ENCODE results near the gene CGNL1. TPM values are rescaled to one million over a fixed set of nuclear protein-coding genes. Genes with fewer than 3 reads are reported as not detected.

The CGNL1 gene
- total RNA-seq, 1 donor from 2014 or later = 4.0 TPM

- no peak for DNase-seq (ENCODE audit: low read depth)
These were observed 119.4 kb downstream of the CGNL1 start for GRCh38 chr15:57495554-57496165.

GRCh38 chr15:57496594-57496945 is 120.3 kb downstream of the CGNL1 start:
- DNase-seq (ENCODE audit: low read depth) = no peak

DNA sequence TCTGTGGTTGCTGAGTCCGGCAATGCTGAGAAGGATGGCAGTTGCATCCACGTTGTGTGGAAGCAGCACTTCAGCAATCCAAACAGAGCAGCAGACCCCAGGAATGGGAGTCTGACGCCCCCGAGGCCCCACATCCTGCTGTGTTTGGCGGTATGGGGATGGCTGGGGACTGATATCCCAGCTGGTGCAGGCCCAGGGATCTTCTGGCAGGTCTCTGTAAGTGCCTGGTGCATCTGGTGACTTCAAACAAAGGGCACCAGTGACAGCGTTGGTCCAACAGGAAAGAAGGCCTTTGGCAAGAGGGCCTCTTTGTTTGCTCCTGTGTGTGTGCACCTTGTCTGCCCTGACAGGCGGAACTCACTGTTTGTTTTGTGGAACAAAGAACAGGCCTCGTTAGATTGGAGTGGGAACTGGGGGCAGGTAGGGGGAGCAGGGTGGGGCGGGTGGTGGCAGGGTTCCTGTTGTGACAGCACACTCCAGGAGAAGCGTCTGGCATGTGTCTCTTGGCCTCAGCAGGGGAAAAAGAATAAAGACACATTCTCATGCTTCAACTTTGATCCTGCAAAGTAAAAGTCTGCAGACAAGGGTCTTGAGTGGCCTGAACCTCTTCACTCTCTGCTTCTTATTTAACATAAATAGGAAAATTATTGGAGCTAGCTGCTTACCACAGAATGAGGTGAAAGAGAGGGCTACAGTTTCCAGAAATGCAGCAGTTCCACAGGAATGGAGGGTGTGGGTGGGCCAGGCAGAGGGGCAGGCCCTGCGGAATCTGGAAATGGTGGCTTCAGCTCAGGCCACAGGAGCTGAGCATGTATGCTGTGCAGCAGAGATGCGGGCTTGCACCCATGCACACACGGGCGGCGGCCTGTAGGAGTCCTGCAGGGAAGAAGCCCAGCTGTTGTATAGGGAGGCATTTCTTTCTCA is 120.9 kb downstream of the CGNL1 start:
- DNase-seq (ENCODE audit: low read depth) = no peak

GRCh38 chr15:57500256-57500655 is 124.0 kb downstream of the CGNL1 start:
- DNase-seq (ENCODE audit: low read depth) = no peak

DNA sequence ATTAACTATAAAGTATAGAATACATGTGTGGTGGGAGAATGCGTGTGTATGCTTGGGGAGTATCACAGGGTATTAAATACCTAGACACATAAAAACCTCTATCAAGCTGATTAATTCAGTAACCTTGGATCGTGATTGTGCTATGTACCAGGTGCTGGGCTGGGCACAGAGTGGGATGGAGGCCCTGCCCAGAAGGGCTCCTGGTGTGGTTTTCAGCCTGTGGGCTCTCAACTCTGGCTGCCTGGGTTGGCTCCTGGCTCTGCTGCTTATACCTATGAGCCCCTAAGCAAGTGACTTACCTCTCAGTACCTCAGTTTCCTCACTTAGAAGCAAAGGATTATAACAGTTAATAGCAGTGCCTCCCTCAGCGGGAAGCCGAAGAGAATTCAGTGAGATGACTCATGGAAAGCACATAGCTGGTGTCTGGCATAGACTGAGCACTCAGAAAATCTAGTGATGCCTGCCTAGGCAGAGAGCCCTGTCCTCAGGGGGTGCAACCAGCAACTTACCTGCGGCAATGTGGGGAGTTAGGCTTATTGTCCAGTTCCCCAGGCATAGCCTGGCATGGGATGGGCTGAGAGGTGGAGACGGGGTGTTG is 124.8 kb downstream of the CGNL1 start:
- peak; percentile 40 for DNase-seq (ENCODE audit: low read depth)

- no peak for DNase-seq (ENCODE audit: low read depth)
These were observed 125.8 kb downstream of the CGNL1 start for GRCh38 chr15:57502116-57502515.

DNA sequence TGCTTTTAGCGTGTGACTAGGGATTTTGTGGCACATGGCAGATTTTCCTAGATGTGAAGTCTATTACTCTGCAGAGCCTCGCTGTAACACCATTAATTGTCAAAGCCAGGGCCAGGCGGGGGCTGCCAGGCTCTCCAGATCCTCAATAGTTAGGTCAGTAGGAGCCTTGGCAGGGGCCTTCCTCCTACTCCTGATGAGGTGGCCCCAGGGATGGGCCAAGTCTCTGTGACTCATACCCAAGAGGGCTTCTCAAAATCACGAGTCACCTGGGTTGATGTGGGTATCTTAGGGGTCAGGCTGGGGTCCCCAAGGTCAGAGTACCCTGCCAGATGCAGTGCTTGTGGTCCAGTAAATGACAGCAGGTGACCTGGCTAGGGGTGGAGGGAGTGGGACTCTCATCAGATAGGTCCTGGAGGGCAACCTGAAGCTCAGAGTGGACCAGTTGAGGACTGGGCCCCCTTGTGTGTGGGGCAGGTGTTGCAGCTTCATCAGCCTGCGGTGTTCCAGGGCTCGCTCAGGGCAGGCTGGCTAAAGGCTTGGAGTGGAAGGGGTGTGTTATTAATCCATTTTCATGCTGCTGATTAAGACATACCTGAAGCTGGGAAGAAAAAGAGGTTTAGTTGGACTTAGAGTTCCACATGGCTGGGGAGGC is 126.9 kb downstream of the CGNL1 start:
- no peak for DNase-seq (ENCODE audit: low read depth)

- DNase-seq (ENCODE audit: low read depth) = no peak
These were observed 127.8 kb downstream of the CGNL1 start for GRCh38 chr15:57503911-57504598.

DNA sequence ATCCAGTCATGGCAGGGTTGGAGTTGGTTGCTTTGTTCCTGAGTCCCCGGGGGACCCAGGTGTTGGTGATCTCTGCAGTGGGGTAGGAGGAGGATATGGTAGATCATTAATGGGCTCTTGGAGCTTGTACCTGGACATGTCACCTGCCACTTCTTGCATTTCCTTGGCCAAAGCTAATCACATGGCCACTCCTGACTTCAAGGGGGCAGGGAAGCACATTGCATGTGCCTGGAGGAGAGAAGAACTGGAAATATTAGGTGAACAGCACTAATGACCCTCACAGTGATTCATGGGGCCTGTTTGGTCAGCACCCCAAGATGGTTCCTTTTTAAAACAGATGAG is 128.3 kb downstream of the CGNL1 start:
- DNase-seq (ENCODE audit: low read depth) = no peak

GRCh38 chr15:57505056-57505715 is 128.9 kb downstream of the CGNL1 start:
- no peak for DNase-seq (ENCODE audit: low read depth)

DNA sequence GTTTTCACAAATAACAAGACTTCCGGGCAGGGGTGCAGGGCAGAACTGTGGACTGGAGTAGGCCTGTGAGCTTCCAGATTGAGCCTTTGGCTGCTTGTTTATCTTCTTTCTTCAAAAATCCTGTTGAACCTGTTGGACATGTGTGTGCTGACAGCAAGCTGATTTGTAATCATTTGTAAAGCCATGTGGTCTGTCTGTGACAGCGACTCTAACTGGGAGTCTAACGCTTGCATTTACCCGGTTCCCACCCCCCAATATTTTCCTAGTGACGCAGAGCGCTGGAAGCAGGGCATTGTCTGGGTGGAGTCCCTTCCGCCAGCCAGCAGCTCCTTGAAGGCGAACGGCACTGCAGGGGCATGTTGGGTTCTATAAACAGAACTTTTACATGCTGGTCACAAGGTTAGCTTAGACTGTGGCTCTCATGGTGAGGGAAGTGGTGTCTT is 129.7 kb downstream of the CGNL1 start:
- no peak for DNase-seq (ENCODE audit: low read depth)

- no peak for DNase-seq (ENCODE audit: low read depth)
These were observed 130.1 kb downstream of the CGNL1 start for GRCh38 chr15:57506422-57506821.

DNA sequence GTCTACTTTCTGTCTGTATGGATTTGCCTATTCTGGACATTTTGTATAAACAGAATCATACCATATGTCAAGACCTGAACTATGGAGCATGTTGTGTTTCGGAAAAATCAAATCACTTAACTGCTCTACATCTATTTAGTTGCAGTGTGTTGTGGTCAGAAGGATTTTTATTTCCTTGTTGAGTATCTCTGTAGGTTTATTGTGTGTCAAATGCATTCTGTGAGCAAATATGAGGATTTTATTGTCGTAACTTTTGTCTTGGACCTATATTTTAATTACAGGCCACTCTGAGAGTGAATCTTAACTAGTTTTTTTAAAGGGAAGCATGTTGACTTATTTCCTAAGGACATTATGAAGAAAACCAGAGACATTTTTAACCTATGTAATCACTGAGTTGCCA is 130.8 kb downstream of the CGNL1 start:
- DNase-seq (ENCODE audit: low read depth) = no peak

DNA sequence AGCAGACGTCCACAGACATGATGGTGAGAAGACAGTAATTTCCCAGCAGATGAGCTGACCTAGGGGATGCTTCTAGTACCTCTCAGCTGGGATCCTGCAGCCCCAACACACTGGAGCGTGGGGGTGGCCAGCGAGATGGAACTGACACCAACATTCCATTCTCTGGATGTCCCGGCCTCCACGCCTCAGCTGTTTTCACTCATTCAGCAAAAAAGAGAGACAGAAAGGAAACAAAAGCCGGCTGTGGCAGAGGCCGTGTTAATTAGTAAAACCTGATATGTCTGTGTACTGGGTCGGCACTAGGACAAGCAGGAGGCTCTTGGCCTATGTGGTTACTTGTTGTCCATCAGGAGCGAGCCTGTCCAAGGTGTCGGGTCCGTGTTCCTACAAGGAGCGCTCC is 132.8 kb downstream of the CGNL1 start:
- peak; percentile 80 for DNase-seq (ENCODE audit: low read depth)

GRCh38 chr15:57509965-57510364 is 133.7 kb downstream of the CGNL1 start:
- DNase-seq (ENCODE audit: low read depth) = peak; percentile 44

DNA sequence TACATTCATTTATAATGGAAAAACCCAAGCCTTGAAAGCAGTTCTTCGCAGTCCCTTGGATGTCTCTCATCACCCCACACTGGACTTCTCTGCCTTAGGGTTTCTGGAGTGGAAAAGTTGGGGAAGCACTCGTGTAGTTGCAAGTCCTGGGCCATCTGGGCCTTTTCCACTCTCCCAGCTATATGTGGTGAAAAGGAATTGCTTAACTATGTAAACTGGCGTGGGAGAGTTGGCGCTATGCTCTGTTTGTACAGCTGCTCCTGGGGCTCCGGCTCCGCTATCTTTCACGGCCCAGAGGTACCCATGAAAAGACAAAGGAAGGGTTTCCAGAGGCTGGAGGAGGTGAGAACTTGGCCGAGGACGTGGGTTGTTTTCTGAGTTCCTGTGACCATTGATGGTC is 134.3 kb downstream of the CGNL1 start:
- DNase-seq (ENCODE audit: low read depth) = peak; percentile 89

DNA sequence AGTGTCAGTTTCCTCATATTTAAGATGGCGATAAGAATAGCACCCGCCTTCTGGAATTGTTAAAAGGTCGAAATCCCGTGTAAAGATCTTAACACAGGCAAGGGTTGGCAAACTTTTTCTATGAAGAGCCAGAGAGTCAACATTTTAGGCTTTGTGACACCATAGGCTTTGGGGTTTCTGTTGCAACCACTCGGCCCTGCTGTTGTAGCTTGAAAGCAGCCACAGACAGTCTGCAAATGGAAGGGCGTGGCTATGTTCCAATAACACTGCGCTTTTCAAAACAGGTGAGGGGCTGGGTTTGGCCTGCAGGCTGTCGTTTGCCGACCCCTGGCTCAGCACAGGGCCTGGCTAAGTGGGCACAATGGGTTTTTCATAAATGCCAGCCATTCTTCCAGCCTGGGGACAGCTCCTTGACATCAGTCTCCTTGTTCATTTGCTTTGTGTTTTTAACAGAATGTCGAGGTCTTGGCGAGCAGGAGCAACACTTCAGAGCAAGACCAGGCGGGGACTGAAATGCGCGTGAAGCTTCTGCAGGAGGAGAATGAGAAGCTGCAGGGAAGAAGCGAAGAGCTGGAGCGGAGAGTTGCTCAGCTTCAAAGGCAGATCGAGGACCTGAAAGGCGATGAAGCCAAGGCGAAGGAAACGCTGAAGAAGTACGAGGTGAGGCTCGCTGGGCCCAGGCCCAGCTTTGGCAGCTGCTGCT is 140.2 kb downstream of the CGNL1 start:
- DNase-seq (ENCODE audit: low read depth) = peak; percentile 80

DNA sequence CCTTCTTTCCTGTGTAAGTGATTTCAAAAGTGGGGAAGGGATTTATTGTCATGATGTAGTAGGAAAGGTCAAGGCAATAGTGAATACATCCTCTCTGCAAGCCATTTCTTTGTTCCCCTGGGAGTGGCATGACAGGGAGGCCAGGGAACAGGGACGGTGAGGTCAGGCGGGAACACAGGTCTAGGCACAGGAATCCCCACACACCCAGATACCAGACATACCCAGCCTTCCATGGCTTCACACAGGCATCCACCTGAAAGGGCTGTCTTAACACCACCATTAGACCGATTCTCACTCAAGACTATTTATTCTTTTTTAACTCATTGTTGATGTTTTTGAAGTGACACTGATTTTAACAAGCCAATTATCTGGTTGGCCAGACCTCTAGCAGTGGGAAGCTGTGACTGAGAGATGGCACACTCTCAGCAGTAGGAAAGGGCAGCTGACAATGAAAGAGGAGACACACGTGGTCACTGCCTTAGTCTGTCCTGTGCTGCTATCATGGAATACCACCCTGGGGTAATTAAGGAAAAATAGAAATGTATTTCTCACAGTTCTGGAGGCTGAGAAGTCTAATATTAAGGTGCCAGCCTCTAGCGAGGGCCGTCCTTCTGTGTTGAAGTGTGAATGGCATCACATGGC is 140.8 kb downstream of the CGNL1 start:
- DNase-seq (ENCODE audit: low read depth) = peak; percentile 77

DNA sequence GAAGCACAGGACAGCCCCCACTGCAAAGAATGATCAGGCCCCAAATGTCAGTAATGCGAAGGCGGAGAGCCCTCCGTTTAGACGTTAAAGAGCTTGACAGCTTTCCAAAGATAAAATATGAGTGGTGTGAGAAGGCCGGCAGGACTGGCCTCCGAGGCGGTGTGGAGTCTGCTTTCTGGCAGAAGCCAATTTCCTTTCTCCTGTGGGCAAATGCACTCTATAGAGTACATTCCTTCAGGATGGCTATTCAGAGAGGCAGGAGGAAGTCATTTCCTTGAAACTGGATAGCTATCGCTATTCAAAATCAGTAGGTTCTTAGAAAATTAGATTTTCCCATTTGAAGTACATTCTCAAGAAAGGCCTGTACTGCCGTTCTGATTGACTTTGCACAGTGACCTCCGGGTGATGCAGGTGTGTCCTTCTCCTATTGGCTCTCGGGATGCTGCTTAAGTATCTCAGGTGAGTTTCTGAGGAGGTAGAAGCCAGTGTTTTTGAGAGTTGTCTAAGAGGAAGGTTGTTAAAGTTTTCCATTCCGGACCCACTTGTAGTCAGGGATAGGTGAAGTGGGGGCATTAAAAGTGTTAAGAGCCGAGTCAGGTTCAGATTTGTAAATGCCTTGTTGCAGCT is 142.6 kb downstream of the CGNL1 start:
- DNase-seq (ENCODE audit: low read depth) = no peak

All from myocyte (in vitro differentiated cells).